HG03575 (cell line): Measurements from ENCODE around the gene RASEF.
"Not testable (repeated sequence)": the region's sequence is repeated elsewhere in the genome, so short reads cannot be mapped to it uniquely, and the experiment has no call there.

ENCODE experiments used
- ATAC-seq: cut with Tn5 transposase; IDR thresholded peaks from one replicate; pipeline ENCODE4 v1.9.1; 2021; ENCODE audit not compliant: unreplicated experiment, insufficient number of reproducible peaks, low FRiP score; ENCODE audit errors: extremely low read depth

The RASEF gene

GRCh38 chr9:83062651-83063527 lies at the start of gene RASEF:
TSS of gene RASEF (minus strand) at chr9:83063142. CDS start at chr9:83062867, 275 bp downstream.
- ATAC-seq, result no peak

GRCh38 chr9:83111169-83111568 lies 48.2 kb upstream of the RASEF start:
- ATAC-seq, result no peak

- ATAC-seq, result no peak
Observed at GRCh38 chr9:83109296-83109695, 46.4 kb upstream of the RASEF start.

DNA sequence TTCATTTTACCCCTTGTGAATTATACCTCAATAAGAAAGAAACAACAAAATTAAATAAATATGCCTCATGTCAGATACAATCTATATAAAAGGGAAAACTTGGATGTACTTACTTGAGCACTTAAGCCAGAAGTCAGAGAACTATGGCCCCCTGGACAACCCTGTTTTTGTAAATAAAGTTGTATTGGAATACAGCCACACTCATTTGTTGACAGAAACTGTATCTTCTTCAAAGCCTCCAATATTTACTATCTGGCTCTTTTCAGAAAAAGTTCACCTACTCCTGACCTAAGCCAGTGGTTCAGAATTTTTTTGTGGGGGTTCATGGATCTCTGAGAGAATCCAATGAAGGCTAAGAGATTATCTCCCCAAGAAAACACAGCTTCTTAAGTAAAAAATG lies 45.3 kb upstream of the RASEF start:
- no peak for ATAC-seq

GRCh38 chr9:83106772-83107171 lies 43.8 kb upstream of the RASEF start:
- ATAC-seq, result no peak

- ATAC-seq, result no peak
Observed at GRCh38 chr9:83106263-83106662, 43.3 kb upstream of the RASEF start.

DNA sequence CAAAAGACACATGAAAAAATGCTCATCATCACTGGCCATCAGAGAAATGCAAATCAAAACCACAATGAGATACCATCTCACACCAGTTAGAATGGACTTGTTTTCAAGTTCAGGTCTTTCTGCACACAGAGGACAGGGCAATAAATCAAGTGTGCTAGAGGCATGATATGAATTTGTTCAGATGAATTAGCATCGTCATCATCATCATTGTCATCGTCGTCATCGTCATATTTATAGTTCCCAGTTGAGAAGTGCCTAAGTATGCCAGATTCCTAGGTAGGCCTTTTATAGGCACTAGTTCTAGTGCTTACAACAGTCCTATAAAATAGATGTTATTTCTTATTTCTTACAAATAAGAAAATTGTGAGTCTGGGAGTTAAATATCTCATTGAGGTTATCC lies 34.7 kb upstream of the RASEF start:
- ATAC-seq, result no peak

- ATAC-seq, result not testable (repeated sequence)
Observed at GRCh38 chr9:83093311-83093710, 30.4 kb upstream of the RASEF start.

- ATAC-seq, result no peak
Observed at GRCh38 chr9:83081846-83082245, 18.9 kb upstream of the RASEF start.

DNA sequence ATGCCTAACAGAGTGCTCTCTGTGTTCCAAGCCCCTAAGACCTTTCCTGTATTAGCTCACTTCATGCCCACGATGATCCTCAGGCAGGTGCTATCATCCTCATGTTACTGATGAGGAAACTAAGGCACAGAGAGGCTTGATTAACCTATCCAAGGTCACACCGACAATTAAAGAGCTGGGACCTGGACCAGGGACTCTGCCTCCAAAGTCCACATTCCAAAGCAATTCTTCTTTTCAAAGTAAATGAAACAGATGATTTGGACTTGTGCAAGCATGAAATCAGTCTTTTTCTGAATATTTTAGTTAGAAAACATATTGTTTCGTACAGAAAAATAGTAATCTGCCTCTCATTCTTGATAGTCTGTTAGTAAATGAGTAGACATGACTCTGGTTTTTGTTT lies 18.1 kb upstream of the RASEF start:
- no peak for ATAC-seq

DNA sequence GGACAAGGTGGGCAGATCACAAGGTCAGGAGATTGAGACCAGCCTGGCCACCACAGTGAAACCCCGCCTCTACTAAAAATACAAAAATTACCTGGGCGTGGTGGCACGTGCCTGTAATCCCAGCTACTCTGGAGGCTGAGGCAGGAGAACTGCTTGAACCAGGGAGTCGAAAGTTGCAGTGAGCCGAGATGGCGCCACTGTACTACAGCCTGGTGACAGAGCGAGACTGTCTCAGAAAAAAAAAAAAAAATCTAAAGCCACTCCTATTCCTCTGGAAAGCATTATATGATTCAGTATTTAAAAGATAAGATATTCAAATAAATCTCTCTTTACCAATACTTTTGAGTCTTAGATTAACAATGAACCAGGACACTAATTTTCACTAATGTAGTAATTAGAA lies 13.0 kb upstream of the RASEF start:
- not testable (repeated sequence) for ATAC-seq

GRCh38 chr9:83072498-83072897 lies 9.6 kb upstream of the RASEF start:
- ATAC-seq, result not testable (repeated sequence)

GRCh38 chr9:83071626-83072025 lies 8.7 kb upstream of the RASEF start:
- no peak for ATAC-seq

DNA sequence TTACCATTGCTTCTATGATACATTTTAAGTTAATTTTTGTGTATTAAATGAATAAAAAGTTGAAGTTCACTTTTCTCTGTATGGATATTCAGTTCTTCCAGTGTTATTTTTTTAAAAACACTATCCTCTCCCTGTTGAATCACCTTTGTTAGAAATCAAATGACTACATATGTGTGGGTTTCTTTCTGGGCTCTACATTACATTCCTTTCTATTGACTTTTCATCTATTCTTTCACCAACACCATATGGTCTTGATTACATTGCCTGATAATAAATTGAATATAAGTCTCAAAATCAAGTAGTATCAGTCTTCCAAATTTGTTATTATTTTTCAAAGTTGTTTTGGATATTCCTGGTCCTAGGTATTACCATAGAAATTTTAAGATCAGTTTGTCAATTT lies 7.3 kb upstream of the RASEF start:
- ATAC-seq, result no peak

DNA sequence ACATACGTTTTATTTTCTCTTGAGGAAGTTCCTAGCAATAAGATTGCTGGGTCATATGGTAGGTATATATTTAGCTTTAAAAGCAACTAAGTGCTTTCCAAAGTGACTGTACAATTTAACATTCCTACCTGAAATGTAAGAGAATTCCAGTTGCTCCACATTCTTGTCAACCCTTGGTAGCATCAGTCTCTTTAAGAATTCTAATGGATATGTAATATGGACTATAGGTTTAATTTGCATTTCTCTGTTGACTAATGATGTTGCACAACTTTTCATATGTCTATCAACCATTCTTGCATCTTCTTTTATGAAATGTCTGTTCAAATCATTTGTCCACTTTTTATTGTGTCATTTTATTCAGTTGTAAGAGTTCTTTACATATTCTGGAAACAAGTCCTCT lies 6.7 kb upstream of the RASEF start:
- ATAC-seq, result no peak

GRCh38 chr9:83068414-83068813 lies 5.5 kb upstream of the RASEF start:
- ATAC-seq, result no peak

- no peak for ATAC-seq
Observed at GRCh38 chr9:83067579-83067978, 4.6 kb upstream of the RASEF start.

DNA sequence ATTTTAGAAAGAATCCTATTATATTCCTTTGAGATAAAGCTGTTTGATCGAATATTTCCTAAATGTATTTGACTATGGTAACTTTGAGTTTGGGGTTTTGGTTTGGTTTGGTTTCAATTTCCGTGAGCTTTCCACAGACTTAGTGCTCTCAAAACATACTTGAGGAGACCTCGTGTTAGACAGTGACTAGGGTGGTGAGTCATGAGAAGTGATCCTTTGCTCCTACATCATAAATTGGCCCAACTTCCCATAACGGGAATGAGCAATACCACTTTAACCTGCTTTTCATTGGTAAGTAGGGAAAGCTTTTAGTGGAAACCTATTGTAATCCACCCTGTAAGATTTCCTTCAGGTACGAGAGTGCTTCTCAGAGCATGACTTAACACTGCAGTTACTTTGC lies 3.8 kb upstream of the RASEF start:
- no peak for ATAC-seq

- no peak for ATAC-seq
Observed at GRCh38 chr9:83065233-83065632, 2.3 kb upstream of the RASEF start.

DNA sequence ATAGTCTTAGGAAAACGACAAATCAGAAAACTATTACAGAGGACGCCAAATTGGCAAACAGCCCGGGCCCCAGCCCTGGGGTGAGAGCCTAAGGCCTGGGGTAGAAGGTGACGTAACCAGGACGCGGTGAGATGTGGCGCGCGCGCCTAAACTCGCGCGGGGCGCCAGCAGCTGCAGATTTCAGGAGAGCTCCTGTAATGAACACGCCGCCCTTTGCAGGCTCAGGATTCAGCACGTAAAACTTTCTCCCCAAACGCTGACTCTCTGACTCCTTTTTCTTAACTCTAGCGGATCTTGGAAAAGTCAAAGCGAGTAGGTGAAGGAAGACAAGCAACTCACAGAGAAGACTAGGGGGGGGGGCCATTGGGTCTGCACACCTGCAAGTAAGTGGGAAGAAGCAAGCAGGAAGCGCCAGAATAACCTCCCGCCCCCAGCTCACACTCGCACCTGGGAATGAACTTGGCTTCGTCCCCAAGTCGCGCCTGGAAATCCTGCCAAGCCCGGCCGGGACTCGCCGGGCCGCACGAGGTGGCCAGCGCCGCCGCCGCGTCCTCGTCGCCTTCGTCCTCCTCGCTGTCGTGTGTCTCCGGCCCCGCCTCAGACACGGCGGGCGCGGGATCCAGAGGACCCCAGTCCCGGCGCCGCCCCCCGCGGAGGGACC lies 822 bp downstream of the RASEF start:
- no peak for ATAC-seq
